ENCODE measurements around the gene DPYSL5.

DPYSL5 gene

GRCh38 chr2:26957534-26957933, 109.6 kb downstream of the DPYSL5 start:
- Histone ChIP-seq H3K9ac (ENCODE audit: low read length) (no peak overlapping the region), H3K4ac (ENCODE audit: low read depth, low read length) (no peak overlapping the region)
- no CpG with 5 or more reads among the region's 3 CpGs for WGBS (ENCODE audit: extremely low coverage, insufficient coverage, low lambda C conversion rate)

GRCh38 chr2:26959331-26959730, 111.4 kb downstream of the DPYSL5 start:
- Histone ChIP-seq H3K4ac (ENCODE audit: low read depth, low read length) (no peak overlapping the region), H3K4me1 (ENCODE audit: control insufficient read depth, low read depth, low read length) (no peaks in the 10 kb centered on the region), H3K4me3 (ENCODE audit: low read length) (no peak overlapping the region), H3K9ac (ENCODE audit: low read length) (no peak overlapping the region), H3K23ac (ENCODE audit: low read length) (no peak overlapping the region), H3K27ac (ENCODE audit: low read depth, low read length) (no peak overlapping the region), H2AK5ac (ENCODE audit: low read length) (no peak overlapping the region), H2BK15ac (replicated peaks; ENCODE audit: low read depth) (no peak overlapping the region), H3K4me2 (ENCODE audit: low read length) (no peak overlapping the region), H3K79me1 (ENCODE audit: low read length) (no peaks in the 10 kb centered on the region), H4K8ac (ENCODE audit: low read depth, low read length) (no peak overlapping the region), H3K56ac (ENCODE audit: low read length) (no peak overlapping the region), H3K27me3 (ENCODE audit: insufficient read depth, low read length, poor library complexity) (no peaks in the 10 kb centered on the region), H3K18ac (ENCODE audit: low read length) (no peak overlapping the region), H3K79me2 (ENCODE audit: control insufficient read depth, insufficient read depth, low read length) (no peaks in the 10 kb centered on the region), H4K5ac (ENCODE audit: low read length) (no peak overlapping the region), H2BK5ac (ENCODE audit: low read length) (no peak overlapping the region), H2BK120ac (ENCODE audit: low read depth, low read length) (no peak overlapping the region), H3K36me3 (ENCODE audit: control insufficient read depth, insufficient read depth, low read length) (no peaks in the 10 kb centered on the region)
- no peak for DNase-seq
- WGBS (ENCODE audit: extremely low coverage, insufficient coverage, low lambda C conversion rate) = no CpG with 5 or more reads among the region's 2 CpGs

More at GRCh38 chr2:26957534-26957933, 109.6 kb downstream of the DPYSL5 start:
- H2BK120ac ChIP-seq (ENCODE audit: low read depth, low read length) = no peak overlapping the region
- no peak overlapping the region for H3K56ac ChIP-seq (ENCODE audit: low read length)
- no peaks in the 10 kb centered on the region for H3K27me3 ChIP-seq (ENCODE audit: insufficient read depth, low read length, poor library complexity)
- no peak overlapping the region for H2BK15ac ChIP-seq (replicated peaks; ENCODE audit: low read depth)
- H2BK5ac ChIP-seq (ENCODE audit: low read length) = no peak overlapping the region
- H3K23ac ChIP-seq (ENCODE audit: low read length) = no peak overlapping the region
- no peak overlapping the region for H3K27ac ChIP-seq (ENCODE audit: low read depth, low read length)
- no peaks in the 10 kb centered on the region for H3K36me3 ChIP-seq (ENCODE audit: control insufficient read depth, insufficient read depth, low read length)
- DNase-seq = no peak
- H3K4me2 ChIP-seq (ENCODE audit: low read length) = no peak overlapping the region
- H3K4me3 ChIP-seq (ENCODE audit: low read length) = no peak overlapping the region
- no peak overlapping the region for H3K18ac ChIP-seq (ENCODE audit: low read length)
- H3K79me1 ChIP-seq (ENCODE audit: low read length) = no peaks in the 10 kb centered on the region
- no peaks in the 10 kb centered on the region for H3K4me1 ChIP-seq (ENCODE audit: control insufficient read depth, low read depth, low read length)
- H4K8ac ChIP-seq (ENCODE audit: low read depth, low read length) = no peak overlapping the region
- no peak overlapping the region for H4K5ac ChIP-seq (ENCODE audit: low read length)
- H3K79me2 ChIP-seq (ENCODE audit: control insufficient read depth, insufficient read depth, low read length) = no peaks in the 10 kb centered on the region
- no peak overlapping the region for H2AK5ac ChIP-seq (ENCODE audit: low read length)

GRCh38 chr2:26964446-26965130, 116.7 kb downstream of the DPYSL5 start:
- no peaks in the 10 kb centered on the region for H3K36me3 ChIP-seq (ENCODE audit: control insufficient read depth, insufficient read depth, low read length)
- no peak overlapping the region for H3K4me3 ChIP-seq (ENCODE audit: low read length)
- H4K5ac ChIP-seq (ENCODE audit: low read length) = no peak overlapping the region
- no peak overlapping the region for H3K9ac ChIP-seq (ENCODE audit: low read length)
- H3K18ac ChIP-seq (ENCODE audit: low read length) = no peak overlapping the region
- no peak overlapping the region for H3K27ac ChIP-seq (ENCODE audit: low read depth, low read length)
- H3K4ac ChIP-seq (ENCODE audit: low read depth, low read length) = no peak overlapping the region
- H3K23ac ChIP-seq (ENCODE audit: low read length) = no peak overlapping the region
- no CpG with 5 or more reads among the region's 3 CpGs for WGBS (ENCODE audit: extremely low coverage, insufficient coverage, low lambda C conversion rate)
- H3K79me1 ChIP-seq (ENCODE audit: low read length) = no peaks in the 10 kb centered on the region
- H2BK5ac ChIP-seq (ENCODE audit: low read length) = no peak overlapping the region
- H4K8ac ChIP-seq (ENCODE audit: low read depth, low read length) = no peak overlapping the region
- peak; percentile 34 for DNase-seq
- H3K56ac ChIP-seq (ENCODE audit: low read length) = no peak overlapping the region
- no peaks in the 10 kb centered on the region for H3K4me1 ChIP-seq (ENCODE audit: control insufficient read depth, low read depth, low read length)
- no peak overlapping the region for H3K4me2 ChIP-seq (ENCODE audit: low read length)
- no peak overlapping the region for H2BK120ac ChIP-seq (ENCODE audit: low read depth, low read length)
- H3K27me3 ChIP-seq (ENCODE audit: insufficient read depth, low read length, poor library complexity) = peaks cover 4% of the 10 kb centered on the region
- no peak overlapping the region for H2BK15ac ChIP-seq (replicated peaks; ENCODE audit: low read depth)
- H3K79me2 ChIP-seq (ENCODE audit: control insufficient read depth, insufficient read depth, low read length) = no peaks in the 10 kb centered on the region
- H2AK5ac ChIP-seq (ENCODE audit: low read length) = no peak overlapping the region

DNA sequence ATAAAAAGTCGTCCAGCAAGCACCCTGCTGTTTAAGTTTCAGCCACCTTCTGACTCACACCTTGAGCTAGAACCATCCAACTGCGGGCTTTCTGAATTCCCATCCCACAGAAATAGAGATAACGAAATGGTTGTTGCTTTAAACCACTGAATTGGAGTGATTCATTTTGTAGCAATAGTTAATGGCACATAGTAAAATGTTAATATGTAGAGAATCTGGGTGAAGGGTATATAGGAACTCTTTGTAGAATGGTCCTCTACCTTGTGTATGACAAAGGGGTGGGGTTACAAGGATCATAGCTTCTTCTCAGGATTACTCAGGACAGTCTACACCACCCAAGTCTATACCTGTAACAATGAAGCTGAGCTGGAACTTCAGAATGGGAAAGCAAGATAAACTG, 120.1 kb downstream of the DPYSL5 start:
- Histone ChIP-seq H3K27ac (ENCODE audit: low read depth, low read length) (no peak overlapping the region), H4K5ac (ENCODE audit: low read length) (no peak overlapping the region), H2AK5ac (ENCODE audit: low read length) (no peak overlapping the region), H3K36me3 (ENCODE audit: control insufficient read depth, insufficient read depth, low read length) (no peaks in the 10 kb centered on the region), H3K79me2 (ENCODE audit: control insufficient read depth, insufficient read depth, low read length) (no peaks in the 10 kb centered on the region), H2BK15ac (replicated peaks; ENCODE audit: low read depth) (no peak overlapping the region), H4K8ac (ENCODE audit: low read depth, low read length) (no peak overlapping the region), H3K4ac (ENCODE audit: low read depth, low read length) (no peak overlapping the region), H3K56ac (ENCODE audit: low read length) (no peak overlapping the region), H3K23ac (ENCODE audit: low read length) (no peak overlapping the region), H3K4me3 (ENCODE audit: low read length) (no peak overlapping the region), H2BK120ac (ENCODE audit: low read depth, low read length) (no peak overlapping the region), H2BK5ac (ENCODE audit: low read length) (no peak overlapping the region), H3K27me3 (ENCODE audit: insufficient read depth, low read length, poor library complexity) (peaks cover 4% of the 10 kb centered on the region), H3K9ac (ENCODE audit: low read length) (no peak overlapping the region), H3K4me1 (ENCODE audit: control insufficient read depth, low read depth, low read length) (no peaks in the 10 kb centered on the region), H3K18ac (ENCODE audit: low read length) (no peak overlapping the region), H3K4me2 (ENCODE audit: low read length) (no peak overlapping the region), H3K79me1 (ENCODE audit: low read length) (no peaks in the 10 kb centered on the region)
- DNase-seq = no peak
- WGBS (ENCODE audit: extremely low coverage, insufficient coverage, low lambda C conversion rate) = no CpG with 5 or more reads among the region's 3 CpGs

- H3K4me3 ChIP-seq (ENCODE audit: low read length) = no peak overlapping the region
- H4K5ac ChIP-seq (ENCODE audit: low read length) = no peak overlapping the region
- H3K27ac ChIP-seq (ENCODE audit: low read depth, low read length) = no peak overlapping the region
- H3K4me2 ChIP-seq (ENCODE audit: low read length) = no peak overlapping the region
- H3K4me1 ChIP-seq (ENCODE audit: control insufficient read depth, low read depth, low read length) = no peaks in the 10 kb centered on the region
- H3K79me2 ChIP-seq (ENCODE audit: control insufficient read depth, insufficient read depth, low read length) = no peaks in the 10 kb centered on the region
- peaks cover 4% of the 10 kb centered on the region for H3K27me3 ChIP-seq (ENCODE audit: insufficient read depth, low read length, poor library complexity)
- H3K18ac ChIP-seq (ENCODE audit: low read length) = no peak overlapping the region
- H4K8ac ChIP-seq (ENCODE audit: low read depth, low read length) = no peak overlapping the region
- H2BK15ac ChIP-seq (replicated peaks; ENCODE audit: low read depth) = no peak overlapping the region
- WGBS (ENCODE audit: extremely low coverage, insufficient coverage, low lambda C conversion rate) = no CpG with 5 or more reads among the region's 10 CpGs
- no peaks in the 10 kb centered on the region for H3K36me3 ChIP-seq (ENCODE audit: control insufficient read depth, insufficient read depth, low read length)
- H3K9ac ChIP-seq (ENCODE audit: low read length) = no peak overlapping the region
- no peak overlapping the region for H2AK5ac ChIP-seq (ENCODE audit: low read length)
- H3K23ac ChIP-seq (ENCODE audit: low read length) = no peak overlapping the region
- DNase-seq = no peak
- no peak overlapping the region for H3K4ac ChIP-seq (ENCODE audit: low read depth, low read length)
- H2BK120ac ChIP-seq (ENCODE audit: low read depth, low read length) = no peak overlapping the region
- no peaks in the 10 kb centered on the region for H3K79me1 ChIP-seq (ENCODE audit: low read length)
- H2BK5ac ChIP-seq (ENCODE audit: low read length) = no peak overlapping the region
- no peak overlapping the region for H3K56ac ChIP-seq (ENCODE audit: low read length)
Measured at GRCh38 chr2:26969077-26969844, 121.3 kb downstream of the DPYSL5 start.

All from mesendoderm (in vitro differentiated cells).